ENCODE measurements around the gene FOXJ1.

The FOXJ1 gene

DNA sequence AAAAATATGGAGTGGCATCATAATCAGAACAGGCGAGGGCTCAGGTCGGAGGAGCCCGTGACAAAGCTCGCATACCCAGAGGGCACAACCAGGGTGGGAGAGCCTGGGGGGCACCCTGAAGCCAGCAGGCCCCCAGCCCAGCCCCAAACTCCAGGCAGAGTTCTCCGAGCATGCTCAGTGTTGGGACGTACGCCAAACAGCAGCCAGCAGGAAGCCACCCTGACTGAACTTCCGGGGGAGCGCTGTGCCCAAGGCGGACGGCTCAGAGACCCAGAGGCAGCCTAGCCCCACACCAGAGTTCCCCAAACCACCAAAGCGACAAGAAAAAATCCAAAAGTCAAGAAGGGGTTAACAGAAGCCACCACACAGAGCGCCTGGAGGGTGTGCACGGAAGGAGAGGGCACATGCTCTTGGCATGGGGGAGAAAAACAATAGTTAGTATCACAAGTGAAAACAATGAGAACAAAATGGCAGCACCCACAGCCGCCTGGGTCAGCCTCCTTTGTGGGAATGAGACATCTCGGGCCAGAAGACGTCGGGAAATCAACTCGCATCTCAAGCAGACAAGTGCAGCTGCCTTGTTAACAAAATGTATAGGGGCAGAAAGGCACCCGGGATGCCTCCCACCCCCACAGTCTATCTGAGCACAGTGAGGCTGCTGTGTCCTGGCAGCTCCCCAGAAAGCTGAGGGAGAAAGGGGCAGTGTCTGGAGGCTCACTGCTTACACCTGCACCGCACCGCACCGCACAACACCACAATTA lies 49.3 kb downstream of the FOXJ1 start:
- no peak overlapping the region for H3K4me3 ChIP-seq (ENCODE audit: low read depth, low read length)
- DNase-seq (ENCODE audit: low read depth) = no peak
- TF ChIP-seq, protein P1, sequence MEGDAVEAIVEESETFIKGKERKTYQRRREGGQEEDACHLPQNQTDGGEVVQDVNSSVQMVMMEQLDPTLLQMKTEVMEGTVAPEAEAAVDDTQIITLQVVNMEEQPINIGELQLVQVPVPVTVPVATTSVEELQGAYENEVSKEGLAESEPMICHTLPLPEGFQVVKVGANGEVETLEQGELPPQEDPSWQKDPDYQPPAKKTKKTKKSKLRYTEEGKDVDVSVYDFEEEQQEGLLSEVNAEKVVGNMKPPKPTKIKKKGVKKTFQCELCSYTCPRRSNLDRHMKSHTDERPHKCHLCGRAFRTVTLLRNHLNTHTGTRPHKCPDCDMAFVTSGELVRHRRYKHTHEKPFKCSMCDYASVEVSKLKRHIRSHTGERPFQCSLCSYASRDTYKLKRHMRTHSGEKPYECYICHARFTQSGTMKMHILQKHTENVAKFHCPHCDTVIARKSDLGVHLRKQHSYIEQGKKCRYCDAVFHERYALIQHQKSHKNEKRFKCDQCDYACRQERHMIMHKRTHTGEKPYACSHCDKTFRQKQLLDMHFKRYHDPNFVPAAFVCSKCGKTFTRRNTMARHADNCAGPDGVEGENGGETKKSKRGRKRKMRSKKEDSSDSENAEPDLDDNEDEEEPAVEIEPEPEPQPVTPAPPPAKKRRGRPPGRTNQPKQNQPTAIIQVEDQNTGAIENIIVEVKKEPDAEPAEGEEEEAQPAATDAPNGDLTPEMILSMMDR (IDR thresholded peaks at IDR 0.05; ENCODE audit: control insufficient read depth, extremely low read depth, insufficient read depth) = no peak

DNA sequence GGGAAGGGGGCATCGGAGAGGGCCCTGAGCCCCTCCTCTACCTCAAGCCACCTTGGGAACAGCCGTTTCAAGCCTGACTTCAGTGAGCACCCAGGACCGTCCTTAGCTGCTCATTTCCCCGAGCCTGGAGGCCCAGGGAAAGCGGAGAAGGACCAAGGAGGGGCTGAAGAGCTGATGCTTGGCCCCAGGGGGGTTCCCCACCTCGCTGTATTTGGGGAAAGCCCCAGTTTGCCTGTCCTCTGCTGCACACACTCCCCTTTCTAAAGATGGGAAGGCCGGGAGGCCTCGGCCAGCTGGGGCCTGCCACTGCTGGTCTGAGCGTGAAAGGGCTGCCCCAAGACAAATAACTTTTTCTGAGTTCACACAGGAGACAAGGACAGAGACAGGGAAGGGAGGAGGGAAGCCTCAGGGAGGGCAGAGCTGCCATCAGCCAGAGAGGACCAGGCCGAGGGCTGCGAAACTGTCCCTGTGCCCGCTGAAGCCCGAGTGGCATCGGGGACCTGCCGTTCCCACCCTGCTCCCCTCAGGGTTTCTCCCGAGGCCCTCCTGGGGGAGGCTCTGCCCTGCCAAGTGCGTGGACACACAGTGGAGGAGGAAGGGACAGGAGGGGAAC lies 50.4 kb downstream of the FOXJ1 start:
- DNase-seq (ENCODE audit: low read depth) = no peak
- H3K4me3 ChIP-seq (ENCODE audit: low read depth, low read length) = no peak overlapping the region
- TF ChIP-seq, protein P1 (IDR thresholded peaks at IDR 0.05; ENCODE audit: control insufficient read depth, extremely low read depth, insufficient read depth) = no peak

DNA sequence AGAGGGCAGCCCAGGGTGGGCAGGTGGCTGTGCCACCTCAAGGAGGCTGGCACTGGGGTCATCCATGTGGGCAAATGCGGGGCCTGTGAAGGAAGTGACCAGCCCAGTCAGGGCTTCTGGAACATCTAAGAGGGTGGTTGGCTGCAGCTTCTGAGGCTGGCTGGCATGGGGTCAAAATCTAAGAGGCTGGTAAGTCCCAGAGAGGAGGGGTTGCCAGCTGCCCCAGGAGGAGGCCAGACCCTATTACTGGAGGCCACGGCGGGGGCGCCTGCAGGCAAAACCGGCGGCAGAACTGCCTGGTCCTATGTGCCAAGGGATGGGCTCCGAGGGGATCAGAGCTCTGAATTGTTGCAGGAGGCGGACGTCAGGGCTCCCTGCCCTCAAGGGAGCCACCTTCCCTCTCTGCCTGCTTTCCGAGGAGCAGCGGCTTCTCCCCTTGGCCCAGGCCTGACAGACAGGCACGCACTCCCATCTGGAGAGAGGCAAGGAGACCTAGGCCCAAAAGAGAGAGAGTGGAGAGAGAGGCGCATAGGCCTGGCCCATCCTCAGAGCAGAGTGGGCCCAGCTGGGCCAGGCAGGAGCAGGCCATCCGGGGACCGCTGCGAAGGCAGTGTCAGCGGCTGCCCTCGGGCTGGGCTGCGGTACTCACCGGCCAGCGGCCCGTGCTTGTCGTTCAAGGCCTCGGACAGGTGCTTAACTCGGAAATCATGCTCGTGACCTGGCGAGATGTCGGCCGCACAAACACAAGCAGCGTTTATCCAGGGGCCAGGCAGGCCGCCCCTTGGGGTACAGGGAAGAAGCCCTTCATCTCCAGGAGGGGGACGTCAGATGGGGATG lies 51.1 kb downstream of the FOXJ1 start:
- TF ChIP-seq, protein P1 (IDR thresholded peaks at IDR 0.05; ENCODE audit: control insufficient read depth, extremely low read depth, insufficient read depth) = no peak
- no peak for DNase-seq (ENCODE audit: low read depth)
- H3K4me3 ChIP-seq (ENCODE audit: low read depth, low read length) = no peak overlapping the region

DNA sequence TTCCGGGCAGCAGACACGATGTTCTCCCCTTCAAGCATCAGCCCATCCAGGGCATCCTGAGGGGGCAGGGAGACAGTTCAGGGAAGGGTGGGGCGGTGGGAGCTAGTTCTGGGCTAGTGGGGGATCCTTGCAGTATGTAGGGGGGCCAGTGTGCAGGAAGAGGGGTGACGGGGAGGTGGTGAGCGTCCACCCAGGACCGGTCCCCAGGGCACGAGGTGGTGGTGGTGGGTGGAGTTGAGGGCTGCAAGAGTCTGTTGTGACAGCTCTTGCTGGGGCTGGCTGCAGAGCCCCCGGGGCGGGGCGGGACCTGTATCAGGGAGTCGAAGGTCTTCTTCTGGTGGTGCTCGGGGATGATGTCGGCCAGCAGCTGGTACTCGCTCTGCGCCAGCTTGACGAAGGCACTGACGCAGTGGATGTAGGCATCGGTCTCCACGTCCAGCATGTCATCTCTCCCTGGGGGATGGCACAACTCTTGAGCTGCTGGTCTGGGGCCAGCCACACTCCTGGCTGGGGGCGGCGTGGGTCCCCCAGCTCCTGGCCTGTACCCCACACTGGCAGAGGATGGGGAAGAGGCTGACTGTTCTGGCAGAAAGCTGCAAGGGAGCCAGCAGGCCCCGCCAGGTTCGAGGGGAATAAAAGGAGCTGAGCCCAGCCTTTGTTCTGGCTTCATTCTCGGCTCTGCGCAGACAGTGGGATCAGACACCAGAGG lies 52.0 kb downstream of the FOXJ1 start:
- no peak overlapping the region for H3K4me3 ChIP-seq (ENCODE audit: low read depth, low read length)
- no peak for DNase-seq (ENCODE audit: low read depth)
- TF ChIP-seq, protein P1 (IDR thresholded peaks at IDR 0.05; ENCODE audit: control insufficient read depth, extremely low read depth, insufficient read depth) = no peak

DNA sequence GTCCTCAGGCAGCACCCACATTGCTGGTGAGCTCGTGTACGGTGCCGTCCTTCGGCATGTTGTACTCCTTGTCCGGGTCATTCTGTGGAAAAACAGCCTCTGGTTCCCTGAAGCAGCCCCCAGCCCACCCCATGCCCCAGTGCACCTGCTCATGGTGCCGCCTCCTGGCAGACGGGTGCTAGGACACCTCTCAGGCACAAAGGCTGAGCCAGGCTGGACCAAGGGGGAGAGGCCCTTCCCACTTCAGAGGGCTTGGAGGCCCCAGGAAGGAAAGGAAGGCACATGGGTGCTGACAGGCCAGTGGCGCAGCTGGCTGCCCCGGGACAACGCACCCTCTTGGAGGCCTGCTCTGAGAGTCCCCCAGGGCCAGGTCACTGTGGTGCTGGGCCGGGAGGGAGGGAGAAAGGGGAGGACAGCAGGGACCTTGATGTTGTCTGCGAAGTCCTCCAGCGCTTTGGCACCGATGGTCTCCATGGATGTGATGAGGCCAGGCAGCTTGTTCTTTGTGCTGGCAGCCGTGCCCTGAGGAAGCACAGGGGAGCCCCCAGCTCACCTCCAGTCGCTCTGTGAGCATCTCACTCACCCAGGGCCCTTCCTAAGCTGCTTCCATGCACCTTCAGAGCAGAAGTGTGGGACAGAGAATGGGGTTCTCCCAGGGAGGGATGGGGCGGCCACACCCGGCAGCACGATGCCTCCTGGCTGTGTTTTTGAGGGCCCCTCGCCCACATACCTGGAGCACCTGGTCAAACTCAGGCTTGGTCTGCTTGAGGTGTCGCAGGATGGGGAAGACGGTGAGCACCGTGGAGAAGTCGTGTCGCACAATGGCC lies 52.8 kb downstream of the FOXJ1 start:
- DNase-seq (ENCODE audit: low read depth) = no peak
- TF ChIP-seq, protein P1 (IDR thresholded peaks at IDR 0.05; ENCODE audit: control insufficient read depth, extremely low read depth, insufficient read depth) = no peak

DNA sequence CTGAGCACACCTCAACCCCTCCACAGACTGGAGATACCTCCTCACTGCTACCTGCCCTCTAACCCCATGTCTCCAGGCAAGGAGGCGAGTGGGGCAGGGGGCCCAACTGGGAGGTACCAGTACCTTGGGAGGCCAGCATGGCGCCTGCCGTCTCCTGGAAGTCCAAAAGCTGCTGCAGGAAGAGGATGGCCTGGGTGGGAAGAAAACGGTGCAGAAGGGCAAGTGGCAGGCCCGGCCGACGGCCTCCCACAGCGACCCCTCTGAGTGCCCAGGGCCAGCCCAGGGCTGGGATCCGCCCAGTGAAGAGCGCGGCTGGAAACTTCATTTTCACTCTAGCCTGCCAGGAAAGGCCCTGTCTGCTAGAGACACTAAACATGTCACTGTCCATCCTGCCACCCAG lies 53.5 kb downstream of the FOXJ1 start:
- H3K4me3 ChIP-seq (ENCODE audit: low read depth, low read length) = no peak overlapping the region
- DNase-seq (ENCODE audit: low read depth) = no peak
- TF ChIP-seq, protein P1 (IDR thresholded peaks at IDR 0.05; ENCODE audit: control insufficient read depth, extremely low read depth, insufficient read depth) = no peak

More for the DNA sequence above, 52.8 kb downstream of the FOXJ1 start:
- H3K4me3 ChIP-seq (ENCODE audit: low read depth, low read length) = no peak overlapping the region

Measured in LNCaP clone FGC (cell line).